ENCODE measurements around the gene WRNIP1. TPM values are rescaled to one million over a fixed set of nuclear protein-coding genes. Genes with fewer than 3 reads are reported as not detected.

WRNIP1 gene
- total RNA-seq, 1 donor from 2014 or later: 58.4 TPM

DNA sequence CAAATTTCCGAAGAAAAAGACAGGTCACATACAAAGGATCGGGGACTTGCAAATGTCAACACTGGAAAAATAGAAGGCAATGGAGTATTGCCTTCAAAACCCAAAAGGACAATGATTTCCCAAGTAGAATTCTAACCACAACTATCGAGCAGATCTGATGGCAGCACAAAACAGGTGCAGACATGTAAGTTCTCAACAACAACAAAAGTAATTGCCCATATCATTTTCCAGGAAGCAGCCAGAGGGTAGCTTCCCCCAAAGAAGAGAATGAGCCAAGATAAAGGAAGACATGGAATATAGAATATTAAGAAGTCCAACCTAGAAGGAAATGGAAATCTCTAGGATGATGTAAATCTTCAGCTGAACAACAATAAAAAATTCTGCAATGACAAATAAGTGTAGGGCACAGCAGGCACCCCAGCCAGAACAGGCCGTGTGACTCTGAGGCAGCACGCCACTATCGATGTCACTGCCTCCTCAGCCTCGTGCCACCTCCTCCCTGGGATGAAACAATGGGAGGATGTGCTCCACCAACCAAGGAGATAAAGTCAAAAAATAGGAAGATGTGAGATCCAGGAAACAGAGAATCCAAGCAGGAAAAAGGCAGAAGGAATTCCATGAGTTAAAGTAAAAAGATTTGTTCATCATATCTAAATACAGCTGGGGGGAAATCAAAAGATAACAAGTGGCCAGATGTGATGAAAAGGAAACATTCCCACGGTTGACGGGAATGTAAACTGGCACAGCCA is 42.3 kb downstream of the WRNIP1 start:
- TF ChIP-seq, protein P1, sequence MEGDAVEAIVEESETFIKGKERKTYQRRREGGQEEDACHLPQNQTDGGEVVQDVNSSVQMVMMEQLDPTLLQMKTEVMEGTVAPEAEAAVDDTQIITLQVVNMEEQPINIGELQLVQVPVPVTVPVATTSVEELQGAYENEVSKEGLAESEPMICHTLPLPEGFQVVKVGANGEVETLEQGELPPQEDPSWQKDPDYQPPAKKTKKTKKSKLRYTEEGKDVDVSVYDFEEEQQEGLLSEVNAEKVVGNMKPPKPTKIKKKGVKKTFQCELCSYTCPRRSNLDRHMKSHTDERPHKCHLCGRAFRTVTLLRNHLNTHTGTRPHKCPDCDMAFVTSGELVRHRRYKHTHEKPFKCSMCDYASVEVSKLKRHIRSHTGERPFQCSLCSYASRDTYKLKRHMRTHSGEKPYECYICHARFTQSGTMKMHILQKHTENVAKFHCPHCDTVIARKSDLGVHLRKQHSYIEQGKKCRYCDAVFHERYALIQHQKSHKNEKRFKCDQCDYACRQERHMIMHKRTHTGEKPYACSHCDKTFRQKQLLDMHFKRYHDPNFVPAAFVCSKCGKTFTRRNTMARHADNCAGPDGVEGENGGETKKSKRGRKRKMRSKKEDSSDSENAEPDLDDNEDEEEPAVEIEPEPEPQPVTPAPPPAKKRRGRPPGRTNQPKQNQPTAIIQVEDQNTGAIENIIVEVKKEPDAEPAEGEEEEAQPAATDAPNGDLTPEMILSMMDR (IDR thresholded peaks at IDR 0.05; ENCODE audit: insufficient read depth, low read length, severe bottlenecking): no peak
- DNase-seq (ENCODE audit: low read depth) (peak; percentile 85), FAIRE-seq (no peak)
- H3K27me3 ChIP-seq (ENCODE audit: control insufficient read depth, insufficient read depth, low read length): no peaks in the 10 kb centered on the region
- no peaks in the 10 kb centered on the region for H3K36me3 ChIP-seq (ENCODE audit: control insufficient read depth, insufficient read depth, low read length)
- H3K4me3 ChIP-seq (ENCODE audit: low read depth, low read length): no peak overlapping the region

DNA sequence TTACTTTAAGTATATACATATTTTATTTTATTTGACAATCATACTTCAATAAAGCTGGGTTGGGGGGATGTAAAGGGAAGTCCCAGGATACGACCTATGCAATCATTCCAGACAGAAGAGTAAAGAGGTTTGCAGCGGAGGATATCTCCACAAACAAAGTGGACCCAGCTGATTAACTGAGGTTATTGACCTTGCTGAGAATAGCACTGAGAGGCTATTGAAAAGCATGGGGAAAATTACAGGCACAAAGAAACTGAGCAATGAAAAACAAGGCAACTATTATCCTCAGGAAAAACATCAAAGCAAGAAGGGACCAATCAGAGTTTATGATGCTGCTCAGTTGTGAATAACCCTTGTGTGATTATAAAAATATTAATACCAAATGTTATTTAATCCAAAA is 43.8 kb downstream of the WRNIP1 start:
- no peak for DNase-seq (ENCODE audit: low read depth)
- H3K36me3 ChIP-seq (ENCODE audit: control insufficient read depth, insufficient read depth, low read length): no peaks in the 10 kb centered on the region
- no peaks in the 10 kb centered on the region for H3K27me3 ChIP-seq (ENCODE audit: control insufficient read depth, insufficient read depth, low read length)
- no peak for FAIRE-seq
- no peak overlapping the region for H3K4me3 ChIP-seq (ENCODE audit: low read depth, low read length)
- TF ChIP-seq, protein P1 (IDR thresholded peaks at IDR 0.05; ENCODE audit: insufficient read depth, low read length, severe bottlenecking): no peak

DNA sequence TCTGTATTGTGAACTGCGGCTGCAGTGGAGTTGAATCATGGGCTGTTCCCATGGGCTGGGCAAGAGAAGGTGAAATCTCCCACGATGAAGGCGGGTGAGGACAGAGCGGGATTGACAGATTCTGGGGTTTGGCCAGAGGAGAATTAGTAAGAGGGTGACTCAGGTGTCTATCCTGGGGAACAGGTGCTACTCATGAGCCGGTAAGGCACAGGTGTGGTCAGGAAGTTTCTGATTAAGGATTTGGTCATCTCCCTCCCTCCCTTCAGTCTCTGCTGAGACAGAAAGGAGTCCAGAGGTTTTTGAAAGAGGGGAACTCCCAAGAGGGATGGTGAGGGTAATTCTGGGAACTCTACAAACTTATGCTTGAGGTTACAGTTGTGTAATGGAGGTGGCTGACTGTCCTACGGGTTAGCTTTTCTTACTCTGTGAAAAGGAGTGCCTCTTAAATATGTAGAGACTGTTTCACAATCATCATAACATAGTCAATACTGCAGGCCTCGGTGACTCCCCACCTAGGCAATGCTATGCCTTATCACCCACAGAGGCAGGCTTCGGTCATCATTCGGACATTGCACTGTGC is 45.0 kb downstream of the WRNIP1 start:
- Histone ChIP-seq H3K4me3 (ENCODE audit: low read depth, low read length) (no peak overlapping the region), H3K27me3 (ENCODE audit: control insufficient read depth, insufficient read depth, low read length) (no peaks in the 10 kb centered on the region), H3K36me3 (ENCODE audit: control insufficient read depth, insufficient read depth, low read length) (no peaks in the 10 kb centered on the region)
- peak; percentile 100 for FAIRE-seq
- TF ChIP-seq, protein P1 (IDR thresholded peaks at IDR 0.05; ENCODE audit: insufficient read depth, low read length, severe bottlenecking): no peak
- peak; percentile 100 for DNase-seq (ENCODE audit: low read depth)

DNA sequence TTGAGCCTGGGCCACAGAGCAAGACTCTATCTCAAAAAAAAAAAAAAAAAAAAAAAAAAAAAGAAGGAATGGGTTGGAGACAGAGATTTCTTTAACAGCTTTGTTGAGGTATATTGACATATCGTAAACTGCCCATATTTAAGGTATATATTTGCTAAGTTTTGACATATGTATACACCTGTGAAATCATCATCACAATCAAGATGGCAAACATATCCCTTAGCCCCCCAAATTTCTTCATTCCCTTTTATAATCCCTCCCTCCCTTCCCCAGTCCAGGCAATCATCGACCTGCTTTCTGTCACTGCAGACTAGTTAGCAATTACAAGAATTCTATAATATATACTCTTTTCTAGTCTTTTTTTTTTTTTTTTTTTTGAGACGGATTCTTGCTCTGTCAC is 47.5 kb downstream of the WRNIP1 start:
- TF ChIP-seq, protein P1 (IDR thresholded peaks at IDR 0.05; ENCODE audit: insufficient read depth, low read length, severe bottlenecking): no peak
- no peak for DNase-seq (ENCODE audit: low read depth)
- H3K27me3 ChIP-seq (ENCODE audit: control insufficient read depth, insufficient read depth, low read length): no peaks in the 10 kb centered on the region
- H3K36me3 ChIP-seq (ENCODE audit: control insufficient read depth, insufficient read depth, low read length): no peaks in the 10 kb centered on the region
- no peak for FAIRE-seq
- no peak overlapping the region for H3K4me3 ChIP-seq (ENCODE audit: low read depth, low read length)

DNA sequence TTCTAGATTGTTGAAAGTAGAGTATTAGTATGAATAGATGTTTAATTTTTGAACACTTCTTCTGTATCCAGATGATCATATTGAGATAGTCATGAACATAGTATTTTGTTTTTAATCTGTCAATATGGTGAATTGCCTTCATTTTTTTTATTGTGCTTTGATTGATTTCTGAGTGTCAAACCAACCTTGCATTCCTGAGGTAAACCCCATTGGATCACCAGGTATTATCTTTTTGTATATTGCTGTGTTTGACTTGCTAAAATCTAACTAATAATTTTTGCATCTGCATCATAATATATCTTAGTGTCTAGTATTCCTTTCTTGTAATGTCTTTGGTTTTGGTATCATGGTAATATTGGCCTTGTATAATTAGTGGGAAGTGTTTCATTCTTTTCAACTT is 51.0 kb downstream of the WRNIP1 start:
- H3K36me3 ChIP-seq (ENCODE audit: control insufficient read depth, insufficient read depth, low read length): no peaks in the 10 kb centered on the region
- no peak for FAIRE-seq

More for the DNA sequence above, 51.0 kb downstream of the WRNIP1 start:
- Histone ChIP-seq H3K4me3 (ENCODE audit: low read depth, low read length) (no peak overlapping the region), H3K27me3 (ENCODE audit: control insufficient read depth, insufficient read depth, low read length) (no peaks in the 10 kb centered on the region)
- TF ChIP-seq, protein P1 (IDR thresholded peaks at IDR 0.05; ENCODE audit: insufficient read depth, low read length, severe bottlenecking): no peak
- no peak for DNase-seq (ENCODE audit: low read depth)
